Cardiac fibroblast (primary cell): ENCODE measurements around the gene CCT7.

Experiments used
- DNase-seq, 2 donors: peaks; one replicate each; pipeline versions ENCODE4 v3.0.0 to v3.0.0-alpha.2; 2010; ENCODE audit warnings: low read depth in 2 of 2
- H3K4me3 ChIP-seq, 2 donors: replicated peaks in 1 of 2; 1 replicate in 1 of 2; 2 replicates in 1 of 2; pipeline ENCODE4 v1.5.1; 2011; ENCODE audit warnings: low read depth in 2 of 2, low read length in 2 of 2, mild to moderate bottlenecking in 2 of 2, moderate library complexity in 1 of 2
- CTCF ChIP-seq: IDR thresholded peaks from one replicate; pipeline ENCODE4 v1.5.1; 2011; ENCODE audit warnings: low read depth, mild to moderate bottlenecking, low read length, inconsistent platforms

Gene CCT7

GRCh38 chr2:73223821-73224220 is 10.3 kb upstream of the CCT7 start:
- no peak for TF ChIP-seq CTCF
- no peak for DNase-seq
- no peak overlapping the region for H3K4me3 ChIP-seq

GRCh38 chr2:73225513-73226360 is 8.4 kb upstream of the CCT7 start:
- TF ChIP-seq CTCF: no peak
- no peak overlapping the region for H3K4me3 ChIP-seq
- DNase-seq: peak in 1 of 2 donors; percentile 23

- H3K4me3 ChIP-seq: no peak overlapping the region
- TF ChIP-seq CTCF: no peak
- DNase-seq: no peak
Measured at GRCh38 chr2:73227086-73227485, 7.0 kb upstream of the CCT7 start.

- DNase-seq: no peak
- TF ChIP-seq CTCF: no peak
- H3K4me3 ChIP-seq: no peak overlapping the region
Measured at GRCh38 chr2:73228631-73229030, 5.5 kb upstream of the CCT7 start.

- TF ChIP-seq CTCF: no peak
- H3K4me3 ChIP-seq: peak overlapping the region; percentile 70 to 93
- DNase-seq: peak in 1 of 2 donors; percentile 10
Measured at GRCh38 chr2:73232403-73233153, 1.5 kb upstream of the CCT7 start.

- peak within 1 kb of the TSS; percentile 76 to 94 for H3K4me3 ChIP-seq
- TF ChIP-seq CTCF: no peak
- DNase-seq: peak; percentile 100
Measured at GRCh38 chr2:73233154-73233931, 765 bp upstream of the CCT7 start, which contains the start of gene PRADC1. PRADC1 (minus strand) TSS chr2:73233239; CDS start chr2:73233160, 79 bp downstream.
